ENCODE measurements around the gene NAA10.

DNA sequence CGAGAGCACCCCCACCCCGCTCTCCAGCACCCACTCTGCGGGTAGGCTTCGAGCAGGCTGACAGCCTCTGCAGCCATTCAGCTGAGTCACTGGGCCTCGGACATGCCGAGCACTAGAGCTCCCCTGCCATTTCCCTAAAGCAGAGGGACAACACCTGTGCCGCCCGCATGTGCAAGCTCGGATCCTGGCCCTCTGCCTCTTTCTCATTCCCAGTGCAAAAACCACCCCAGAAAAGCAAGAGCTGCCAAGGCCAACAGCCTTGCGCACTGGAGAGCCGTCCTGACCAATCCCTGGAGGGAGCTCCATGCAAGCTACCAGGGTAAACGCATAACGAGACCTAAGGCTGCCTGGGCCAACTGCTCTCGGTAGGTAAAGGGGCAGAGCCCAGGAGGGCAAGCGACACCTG, 31.4 kb upstream of the NAA10 start:
- TF ChIP-seq, protein P1, sequence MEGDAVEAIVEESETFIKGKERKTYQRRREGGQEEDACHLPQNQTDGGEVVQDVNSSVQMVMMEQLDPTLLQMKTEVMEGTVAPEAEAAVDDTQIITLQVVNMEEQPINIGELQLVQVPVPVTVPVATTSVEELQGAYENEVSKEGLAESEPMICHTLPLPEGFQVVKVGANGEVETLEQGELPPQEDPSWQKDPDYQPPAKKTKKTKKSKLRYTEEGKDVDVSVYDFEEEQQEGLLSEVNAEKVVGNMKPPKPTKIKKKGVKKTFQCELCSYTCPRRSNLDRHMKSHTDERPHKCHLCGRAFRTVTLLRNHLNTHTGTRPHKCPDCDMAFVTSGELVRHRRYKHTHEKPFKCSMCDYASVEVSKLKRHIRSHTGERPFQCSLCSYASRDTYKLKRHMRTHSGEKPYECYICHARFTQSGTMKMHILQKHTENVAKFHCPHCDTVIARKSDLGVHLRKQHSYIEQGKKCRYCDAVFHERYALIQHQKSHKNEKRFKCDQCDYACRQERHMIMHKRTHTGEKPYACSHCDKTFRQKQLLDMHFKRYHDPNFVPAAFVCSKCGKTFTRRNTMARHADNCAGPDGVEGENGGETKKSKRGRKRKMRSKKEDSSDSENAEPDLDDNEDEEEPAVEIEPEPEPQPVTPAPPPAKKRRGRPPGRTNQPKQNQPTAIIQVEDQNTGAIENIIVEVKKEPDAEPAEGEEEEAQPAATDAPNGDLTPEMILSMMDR (IDR thresholded peaks at IDR 0.05), result no peak
- TF ChIP-seq POLR2A (IDR thresholded peaks at IDR 0.05), result no peak

All from thyroid gland (tissue), 4 donors.